HG02973 (cell line): Measurements from ENCODE around the gene CHRM2.

ENCODE experiments used
- ATAC-seq: cut with Tn5 transposase; IDR thresholded peaks from one replicate; pipeline ENCODE4 v1.9.1; 2021; ENCODE audit warnings: moderate library complexity; ENCODE audit not compliant: unreplicated experiment

CHRM2 gene

DNA sequence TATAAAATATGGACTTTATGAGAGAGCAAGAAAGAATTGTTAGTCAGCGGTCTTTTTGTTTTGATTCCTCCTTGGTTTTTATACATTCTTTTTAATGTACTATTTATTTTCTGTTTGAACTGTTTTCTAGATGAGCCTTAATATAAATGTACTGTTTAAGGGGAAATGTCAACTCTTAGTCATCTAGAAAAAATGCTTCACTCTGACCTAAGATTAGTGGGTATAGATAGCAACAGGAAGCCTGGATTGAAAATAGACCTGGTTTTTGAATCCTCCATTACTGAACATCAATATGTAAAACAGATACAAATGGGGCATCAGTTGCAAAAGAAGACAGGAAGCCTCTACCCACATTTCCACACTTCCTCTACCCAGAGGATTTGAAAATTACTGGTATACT, 87.8 kb downstream of the CHRM2 start:
- ATAC-seq, result no peak

DNA sequence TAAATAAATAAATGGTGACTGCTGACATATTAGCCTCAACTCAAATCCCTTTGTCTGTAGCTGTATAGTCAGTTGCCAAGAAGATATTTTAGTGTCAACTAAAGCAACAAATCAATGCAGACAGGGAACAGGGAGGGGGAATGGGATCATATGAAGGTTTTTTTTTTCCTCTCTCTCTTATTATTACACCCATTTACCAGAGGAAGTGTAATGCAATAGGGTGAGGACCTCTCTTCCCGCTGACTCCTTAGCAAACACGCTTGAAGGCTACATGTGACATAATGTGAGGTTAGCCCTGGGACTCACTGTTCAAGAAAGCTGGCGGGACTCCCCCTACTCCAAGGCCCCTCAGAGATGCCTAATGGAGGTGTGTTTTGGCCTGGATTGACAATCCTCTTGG, 88.2 kb downstream of the CHRM2 start:
- no peak for ATAC-seq

GRCh38 chr7:136957391-136957790, 88.9 kb downstream of the CHRM2 start:
- no peak for ATAC-seq

- no peak for ATAC-seq
Measured at GRCh38 chr7:136958016-136958415, 89.6 kb downstream of the CHRM2 start.

DNA sequence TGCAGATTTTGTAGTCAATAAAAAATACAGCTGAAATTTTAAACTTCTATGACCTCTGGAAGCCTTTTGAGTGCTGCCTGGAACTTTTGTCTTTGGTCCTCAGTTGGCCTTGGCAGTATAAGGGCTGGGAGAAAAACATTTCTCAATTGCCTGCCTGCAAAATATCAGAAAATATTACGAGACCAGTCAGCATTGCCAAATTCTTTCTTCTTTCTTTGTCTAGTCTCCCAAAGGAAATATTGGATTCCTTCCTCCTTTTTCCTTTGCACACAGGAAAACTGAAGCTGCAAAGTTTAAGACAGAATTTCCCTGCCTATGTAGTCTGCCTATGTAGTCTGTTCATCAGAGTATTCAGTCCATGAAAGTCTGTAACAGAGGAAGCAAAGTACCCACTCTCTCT, 95.9 kb downstream of the CHRM2 start:
- ATAC-seq, result no peak

- no peak for ATAC-seq
Measured at GRCh38 chr7:136966825-136967224, 98.4 kb downstream of the CHRM2 start.

DNA sequence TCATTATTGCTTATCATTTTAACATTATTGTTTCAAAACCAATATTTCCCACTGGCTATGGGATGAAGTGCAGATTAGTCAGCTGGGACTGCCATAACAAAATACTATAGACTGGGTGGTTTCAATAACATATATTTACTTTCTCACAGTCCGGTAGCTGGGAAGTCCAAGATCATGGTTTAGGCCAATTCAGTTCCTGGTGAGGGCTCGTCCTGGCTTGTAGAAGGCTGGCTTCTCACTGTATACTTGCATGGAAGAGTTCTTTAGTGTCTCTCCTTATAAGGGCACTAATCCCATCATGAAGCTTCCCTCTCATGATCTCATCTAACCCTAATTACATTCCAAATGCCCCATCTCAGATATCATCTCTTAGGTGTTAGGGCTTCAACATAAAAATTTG, 101.3 kb downstream of the CHRM2 start:
- ATAC-seq, result no peak

GRCh38 chr7:136971776-136972175, 103.3 kb downstream of the CHRM2 start:
- ATAC-seq, result no peak

- ATAC-seq, result no peak
Measured at GRCh38 chr7:136976504-136977251, 108.2 kb downstream of the CHRM2 start.

DNA sequence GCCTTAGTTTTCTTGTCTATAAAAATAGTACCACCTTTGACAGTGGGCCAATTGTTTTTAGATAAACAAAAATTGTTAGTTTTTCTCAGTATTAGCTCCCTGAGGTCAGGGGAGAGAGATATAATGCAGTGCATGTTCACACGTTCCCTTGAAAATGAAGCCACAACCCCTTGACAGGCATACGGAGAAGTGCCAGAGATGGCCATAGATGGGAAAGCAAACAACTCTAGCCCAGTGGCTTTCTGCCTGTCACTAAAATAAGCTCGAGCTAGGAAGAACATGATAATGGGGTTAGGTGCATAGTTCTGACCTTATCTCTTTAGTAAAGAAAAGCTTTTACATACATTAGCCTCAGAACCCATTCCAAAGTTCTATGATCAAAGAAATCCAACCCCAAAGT, 124.9 kb downstream of the CHRM2 start:
- ATAC-seq, result no peak

DNA sequence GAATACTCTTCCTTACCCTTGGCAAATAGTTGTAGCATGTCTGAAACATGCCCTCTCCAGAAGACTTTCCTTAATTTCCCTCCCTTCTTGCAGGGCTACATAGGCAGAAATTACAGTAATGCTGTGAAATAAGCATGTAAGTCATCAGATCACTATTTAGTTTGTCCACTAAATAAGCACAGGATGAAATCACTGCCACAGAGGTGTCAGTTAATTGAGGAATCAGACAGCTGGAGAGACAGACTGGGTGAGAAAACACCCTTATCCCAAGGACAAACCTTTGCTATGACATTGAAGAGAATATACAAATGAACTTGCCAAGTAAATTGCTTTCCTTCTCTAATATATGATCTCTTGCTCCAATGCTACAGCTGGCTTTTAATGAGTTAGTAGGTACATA, 129.3 kb downstream of the CHRM2 start:
- ATAC-seq, result no peak

DNA sequence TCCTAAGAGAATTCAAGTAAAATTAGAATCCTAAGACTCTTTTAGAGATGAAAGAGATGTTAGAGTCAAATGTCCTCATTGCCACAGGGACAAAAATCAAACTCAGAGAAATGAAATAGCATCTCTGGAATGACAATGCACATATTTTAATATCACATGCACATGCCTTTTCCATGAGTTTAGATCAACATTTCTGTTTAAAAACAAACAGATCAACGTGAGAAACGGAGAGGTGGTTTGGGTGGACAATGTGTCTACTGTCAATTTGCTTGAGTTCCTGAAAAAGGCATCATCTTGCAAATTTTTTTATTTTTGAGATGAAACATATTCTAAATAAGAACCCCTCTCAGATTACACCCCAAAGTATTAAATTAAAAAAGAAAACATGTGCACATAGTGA, 130.0 kb downstream of the CHRM2 start:
- no peak for ATAC-seq

GRCh38 chr7:137000621-137001020, 132.2 kb downstream of the CHRM2 start:
- ATAC-seq, result no peak

DNA sequence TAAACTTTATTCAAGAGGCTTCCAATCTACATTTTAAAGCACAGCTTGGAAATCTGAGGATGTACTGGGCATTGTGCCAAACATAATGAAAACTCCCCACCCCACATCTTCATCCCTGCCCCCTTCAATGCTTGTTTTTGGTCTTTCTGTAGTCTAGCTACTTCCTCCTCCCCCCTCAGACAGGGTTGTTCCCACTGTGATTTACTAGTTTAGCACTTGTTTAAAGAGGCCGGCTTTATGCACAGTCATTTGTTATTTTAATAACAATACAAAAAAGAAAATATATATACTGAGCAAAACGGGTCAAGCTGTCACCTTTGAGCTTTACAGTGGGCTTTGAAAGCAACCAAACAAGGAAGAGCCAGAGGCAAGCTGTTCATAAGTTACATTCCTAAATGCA, 132.6 kb downstream of the CHRM2 start:
- ATAC-seq, result no peak

GRCh38 chr7:137001478-137001877, 133.0 kb downstream of the CHRM2 start:
- ATAC-seq, result no peak

- no peak for ATAC-seq
Measured at GRCh38 chr7:137003086-137003485, 134.6 kb downstream of the CHRM2 start.

- ATAC-seq, result no peak
Measured at GRCh38 chr7:137003566-137003965, 135.1 kb downstream of the CHRM2 start.

DNA sequence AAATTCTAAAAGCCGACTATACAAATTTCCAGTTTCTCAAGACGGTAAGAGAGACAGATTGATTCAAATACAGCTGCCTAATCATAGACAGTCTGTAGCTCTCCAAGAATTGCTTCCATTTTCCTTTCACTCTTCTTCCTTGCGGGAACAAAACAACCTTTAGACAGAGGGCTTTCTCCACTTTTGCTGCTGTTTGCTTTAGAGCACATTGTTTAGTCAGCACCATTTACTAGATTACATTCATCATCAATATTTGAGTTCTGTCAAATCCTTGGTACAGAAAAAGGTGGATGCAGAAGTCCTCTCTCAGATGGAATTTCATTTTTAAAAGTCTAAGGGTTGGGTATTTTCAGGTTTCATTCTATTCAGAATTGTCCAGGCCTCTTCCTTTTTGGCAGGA, 137.4 kb downstream of the CHRM2 start:
- ATAC-seq, result no peak

DNA sequence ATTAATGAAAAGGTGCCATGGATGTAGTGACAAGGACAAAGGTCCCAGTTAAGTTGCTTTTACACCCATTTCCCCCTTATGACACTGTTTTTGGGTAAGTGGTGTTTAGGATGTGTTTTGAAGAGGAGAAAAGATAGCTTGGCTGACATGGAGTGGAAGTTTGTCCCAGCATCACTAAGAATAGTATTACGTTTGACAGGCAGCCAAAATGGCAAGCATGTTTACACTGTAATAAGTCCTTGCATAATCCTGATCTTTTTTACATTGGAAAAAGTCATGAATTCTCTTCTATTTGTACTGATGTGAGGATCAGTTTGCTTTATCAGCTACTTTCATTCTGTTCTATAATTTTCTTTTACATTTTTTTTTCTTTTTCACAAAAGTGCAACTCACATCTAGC, 137.8 kb downstream of the CHRM2 start:
- ATAC-seq, result no peak

GRCh38 chr7:137007001-137007694, 138.7 kb downstream of the CHRM2 start:
- no peak for ATAC-seq

DNA sequence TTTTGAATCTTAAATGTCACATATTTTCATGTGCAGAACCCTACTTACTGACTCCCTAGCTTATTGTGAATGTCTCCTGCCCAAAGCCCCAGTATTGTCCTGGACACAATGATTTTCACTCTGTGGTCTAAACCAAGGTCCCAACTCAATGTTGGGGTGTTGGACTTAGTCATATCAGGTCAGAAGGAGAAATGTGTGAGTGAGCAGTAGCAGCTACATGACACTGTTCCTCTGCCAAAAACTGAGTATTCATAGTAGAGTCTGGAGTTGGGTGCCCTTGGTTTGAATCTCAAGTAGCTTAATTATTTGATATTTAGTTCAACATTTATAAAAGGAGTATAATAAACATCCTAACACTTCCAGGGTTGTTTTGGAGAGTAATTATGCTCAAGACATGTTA, 141.0 kb downstream of the CHRM2 start:
- ATAC-seq, result no peak

- no peak for ATAC-seq
Measured at GRCh38 chr7:137015015-137015414, 146.6 kb downstream of the CHRM2 start.

DNA sequence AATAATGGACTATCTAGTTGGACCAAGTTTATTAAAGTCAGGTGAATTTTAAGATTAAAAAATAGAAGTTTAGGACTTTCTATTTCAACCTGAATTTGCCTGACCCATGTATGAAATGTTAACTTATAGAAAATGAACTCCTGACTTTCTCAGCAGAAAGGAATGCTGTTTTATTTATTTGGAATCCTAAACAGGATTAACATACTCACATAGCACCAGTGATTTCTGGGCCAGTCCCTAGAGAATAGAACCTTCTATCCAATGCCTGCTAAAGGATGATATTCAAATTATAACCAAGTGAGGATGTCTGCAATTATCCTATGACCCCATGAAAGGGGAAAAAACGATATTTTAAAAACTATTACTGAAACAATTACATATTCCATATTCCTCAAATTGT, 148.8 kb downstream of the CHRM2 start:
- ATAC-seq, result no peak
